Measurements from ENCODE around the gene RELB. TPM values are rescaled to one million over a fixed set of nuclear protein-coding genes. Genes with fewer than 3 reads are reported as not detected.

RELB gene
- total RNA-seq, 1 donor from 2014 or later, result 28.3 TPM

DNA sequence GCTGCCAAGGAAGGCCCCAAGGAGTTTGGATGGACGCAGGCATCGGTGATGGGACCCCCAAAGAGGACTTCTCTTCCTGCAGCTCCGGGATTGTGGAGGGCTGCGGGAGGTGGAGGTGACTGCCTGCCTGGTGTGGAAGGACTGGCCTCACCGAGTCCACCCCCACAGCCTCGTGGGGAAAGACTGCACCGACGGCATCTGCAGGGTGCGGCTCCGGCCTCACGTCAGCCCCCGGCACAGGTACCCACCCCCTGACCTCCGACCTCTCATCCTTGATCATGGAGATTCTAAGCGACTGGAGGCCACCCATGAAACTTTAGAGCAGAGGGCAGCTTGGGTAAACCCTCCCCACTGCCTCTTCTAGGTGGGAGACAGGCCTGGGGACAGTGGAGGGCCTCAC, 20.7 kb downstream of the RELB start:
- TF ChIP-seq CTCF (conservative IDR thresholded peaks at IDR 0.05; ENCODE audit: low read depth, low read length), result no peak
- no peak for DNase-seq (ENCODE audit: low read depth)
- H3K4me3 ChIP-seq (ENCODE audit: low read depth, low read length), result no peak overlapping the region

DNA sequence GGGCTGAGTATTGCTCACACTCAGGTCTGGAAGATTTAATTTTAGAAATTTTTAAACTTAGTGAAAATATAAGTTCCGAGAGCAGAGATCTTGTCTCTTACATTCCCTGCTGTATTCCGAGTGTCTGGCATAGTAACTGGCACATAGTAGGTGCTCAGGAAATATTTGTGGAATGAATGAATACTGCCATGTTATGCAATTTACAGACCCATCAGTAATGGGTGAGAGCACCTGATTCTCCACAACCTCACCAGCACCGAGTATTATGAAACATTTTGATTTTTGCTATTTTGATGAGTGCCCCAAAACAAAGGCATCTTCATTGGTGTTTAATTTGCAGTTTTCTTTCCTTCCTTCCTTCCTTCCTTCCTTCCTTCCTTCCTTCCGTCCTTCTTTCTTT, 21.8 kb downstream of the RELB start:
- no peak for DNase-seq (ENCODE audit: low read depth)
- no peak for TF ChIP-seq CTCF (conservative IDR thresholded peaks at IDR 0.05; ENCODE audit: low read depth, low read length)
- H3K4me3 ChIP-seq (ENCODE audit: low read depth, low read length), result no peak overlapping the region

- TF ChIP-seq CTCF (conservative IDR thresholded peaks at IDR 0.05; ENCODE audit: low read depth, low read length), result no peak
- H3K4me3 ChIP-seq (ENCODE audit: low read depth, low read length), result no peak overlapping the region
- DNase-seq (ENCODE audit: low read depth), result no peak
Measured at GRCh38 chr19:45025264-45025663, 24.0 kb downstream of the RELB start.

GRCh38 chr19:45027371-45027770, 26.1 kb downstream of the RELB start:
- TF ChIP-seq CTCF (conservative IDR thresholded peaks at IDR 0.05; ENCODE audit: low read depth, low read length), result no peak
- no peak for DNase-seq (ENCODE audit: low read depth)
- no peak overlapping the region for H3K4me3 ChIP-seq (ENCODE audit: low read depth, low read length)

- TF ChIP-seq CTCF (conservative IDR thresholded peaks at IDR 0.05; ENCODE audit: low read depth, low read length), result no peak
- DNase-seq (ENCODE audit: low read depth), result no peak
- no peak overlapping the region for H3K4me3 ChIP-seq (ENCODE audit: low read depth, low read length)
Measured at GRCh38 chr19:45030825-45031224, 29.6 kb downstream of the RELB start.

GRCh38 chr19:45032421-45032820, 31.2 kb downstream of the RELB start:
- TF ChIP-seq CTCF (conservative IDR thresholded peaks at IDR 0.05; ENCODE audit: low read depth, low read length), result no peak
- no peak overlapping the region for H3K4me3 ChIP-seq (ENCODE audit: low read depth, low read length)
- DNase-seq (ENCODE audit: low read depth), result no peak

GRCh38 chr19:45035755-45036154, 34.5 kb downstream of the RELB start:
- H3K4me3 ChIP-seq (ENCODE audit: low read depth, low read length), result no peak overlapping the region
- TF ChIP-seq CTCF (conservative IDR thresholded peaks at IDR 0.05; ENCODE audit: low read depth, low read length), result no peak
- no peak for DNase-seq (ENCODE audit: low read depth)
